HEK293 (cell line): ENCODE data around the gene LXN.

Experiments
- CTCF ChIA-PET: fragments of 350-600 bp; formaldehyde crosslinking; extraction: SDS; loops from one replicate; lab custom pipeline; 2021; ENCODE audit warnings: antibody characterized with exemption; lab: Yijun Ruan, JAX
- POLR2A ChIA-PET: fragments of 300-600 bp; formaldehyde crosslinking; extraction: SDS; loops from one replicate; lab custom pipeline; 2020; ENCODE audit warnings: antibody characterized with exemption, inconsistent platforms; lab: Yijun Ruan, JAX
- H3K27ac ChIP-seq: fragments of 200-500 bp; sonication (Bioruptor generic); 2 replicates; pipeline ENCODE4 v1.5.1; 2014; ENCODE audit warnings: low read depth, low read length, control low read depth, inconsistent platforms; ENCODE audit errors: extremely low read depth
- H3K36me3 ChIP-seq, 2 experiments: fragments of 200-500 bp in 1 of 2; sonication (Bioruptor generic) in 1 of 2; 1 replicate in 1 of 2; 2 replicates in 1 of 2; pipeline ENCODE4 v1.5.1; 2014 to 2017; ENCODE audit warnings: inconsistent platforms in 2 of 2, low read length in 2 of 2; ENCODE audit not compliant: control insufficient read depth in 2 of 2, insufficient read depth in 1 of 2
- H3K4me1 ChIP-seq: fragments of 200-500 bp; sonication (Bioruptor generic); 2 replicates; pipeline ENCODE4 v1.5.1; 2014; ENCODE audit warnings: mild to moderate bottlenecking, low read length, inconsistent platforms; ENCODE audit not compliant: control insufficient read depth, insufficient read depth
- H3K4me3 ChIP-seq: 2 replicates; pipeline ENCODE4 v1.5.1; 2011; ENCODE audit warnings: low read depth, mild to moderate bottlenecking, control low read depth, low read length, moderate library complexity
- H3K9me3 ChIP-seq: fragments of 200-500 bp; sonication (Bioruptor generic); 2 replicates; pipeline ENCODE4 v1.5.1; 2014; ENCODE audit warnings: low read depth, low read length, inconsistent platforms; ENCODE audit not compliant: control insufficient read depth, insufficient read depth
- GLI4 ChIP-seq: fragments of 450-650 bp; formaldehyde crosslinking; IDR thresholded peaks from 2 replicates; pipeline ENCODE4 v1.5.1; 2016; ENCODE audit warnings: missing biosample characterization, missing genetic modification characterization
- HOXA7 ChIP-seq: sonication (generic); formaldehyde crosslinking; IDR thresholded peaks from 2 replicates; pipeline ENCODE4 v1.8.1; 2022; ENCODE audit warnings: missing genetic modification reagents, borderline replicate concordance
- RBAK ChIP-seq: fragments of 450-650 bp; formaldehyde crosslinking; IDR thresholded peaks from 2 replicates; pipeline ENCODE4 v1.5.1; 2016; ENCODE audit warnings: missing biosample characterization, missing genetic modification characterization
- REST ChIP-seq: fragments of 450-650 bp; formaldehyde crosslinking; IDR thresholded peaks from 2 replicates; pipeline ENCODE4 v1.5.1; 2016; ENCODE audit warnings: missing biosample characterization, missing genetic modification characterization
- TSHZ1 ChIP-seq: fragments of 450-650 bp; formaldehyde crosslinking; IDR thresholded peaks from 2 replicates; pipeline ENCODE4 v1.5.1; 2016; ENCODE audit warnings: missing biosample characterization, missing genetic modification characterization, borderline replicate concordance
- ZNF16 ChIP-seq: fragments of 450-650 bp; formaldehyde crosslinking; IDR thresholded peaks from 2 replicates; pipeline ENCODE4 v1.5.1; 2016; ENCODE audit warnings: low read depth, missing biosample characterization, missing genetic modification characterization
- ZNF2 ChIP-seq: fragments of 450-650 bp; formaldehyde crosslinking; IDR thresholded peaks from 2 replicates; pipeline ENCODE4 v1.5.1; 2016; ENCODE audit warnings: missing biosample characterization, missing genetic modification characterization
- ZNF248 ChIP-seq: fragments of 450-650 bp; formaldehyde crosslinking; IDR thresholded peaks from 2 replicates; pipeline ENCODE4 v1.5.1; 2017; ENCODE audit warnings: missing biosample characterization, missing genetic modification characterization
- ZNF423 ChIP-seq: fragments of 450-650 bp; formaldehyde crosslinking; IDR thresholded peaks from 2 replicates; pipeline ENCODE4 v1.5.1; 2016; ENCODE audit warnings: missing biosample characterization, missing genetic modification characterization
- ZNF426 ChIP-seq: fragments of 450-650 bp; formaldehyde crosslinking; IDR thresholded peaks from 2 replicates; pipeline ENCODE4 v1.5.1; 2017; ENCODE audit warnings: missing biosample characterization, missing genetic modification characterization, mild to moderate bottlenecking, inconsistent platforms, moderate library complexity
- ZNF488 ChIP-seq: fragments of 450-650 bp; formaldehyde crosslinking; IDR thresholded peaks from 2 replicates; pipeline ENCODE4 v1.5.1; 2016; ENCODE audit warnings: missing biosample characterization, missing genetic modification characterization
- ZNF549 ChIP-seq: fragments of 450-650 bp; IDR thresholded peaks from 2 replicates; pipeline ENCODE4 v1.5.1; 2018; ENCODE audit warnings: missing biosample characterization, missing genetic modification characterization, mild to moderate bottlenecking, inconsistent platforms, moderate library complexity
- ZNF558 ChIP-seq: fragments of 450-650 bp; formaldehyde crosslinking; IDR thresholded peaks from 2 replicates; pipeline ENCODE4 v1.5.1; 2016; ENCODE audit warnings: missing biosample characterization, missing genetic modification characterization
- ZNF561 ChIP-seq: fragments of 450-650 bp; IDR thresholded peaks from 2 replicates; pipeline ENCODE4 v1.5.1; 2018; ENCODE audit warnings: missing biosample characterization, missing genetic modification characterization, borderline replicate concordance
- ZNF629 ChIP-seq: fragments of 450-650 bp; formaldehyde crosslinking; IDR thresholded peaks from 2 replicates; pipeline ENCODE4 v1.5.1; 2017; ENCODE audit warnings: missing biosample characterization, missing genetic modification characterization
- ZNF654 ChIP-seq: fragments of 450-650 bp; formaldehyde crosslinking; IDR thresholded peaks from 2 replicates; pipeline ENCODE4 v1.5.1; 2016; ENCODE audit warnings: low read depth, missing biosample characterization, missing genetic modification characterization
- ZNF660 ChIP-seq: fragments of 450-650 bp; IDR thresholded peaks from 2 replicates; pipeline ENCODE4 v1.5.1; 2018; ENCODE audit warnings: missing biosample characterization, mild to moderate bottlenecking, missing genetic modification characterization
- ZNF701 ChIP-seq: fragments of 450-650 bp; formaldehyde crosslinking; IDR thresholded peaks from 2 replicates; pipeline ENCODE4 v1.5.1; 2016; ENCODE audit warnings: missing biosample characterization, missing genetic modification characterization
- ZSCAN23 ChIP-seq: fragments of 450-650 bp; formaldehyde crosslinking; IDR thresholded peaks from 2 replicates; pipeline ENCODE4 v1.5.1; 2016; ENCODE audit warnings: missing biosample characterization, missing genetic modification characterization
- ZXDB ChIP-seq: fragments of 450-650 bp; formaldehyde crosslinking; IDR thresholded peaks from 2 replicates; pipeline ENCODE4 v1.5.1; 2016; ENCODE audit warnings: missing biosample characterization, missing genetic modification characterization

The LXN gene

GRCh38 chr3:158658889-158659288 lies 13.6 kb downstream of the LXN start (continued):
- TF ChIP-seq ZSCAN23 (tag by site-specific recombination) (no peak), ZNF423 (tag by site-specific recombination) (no peak), ZNF629 (tag by site-specific recombination) (no peak)

GRCh38 chr3:158652463-158652862 lies 20.0 kb downstream of the LXN start:
- peaks cover 20 to 83% of the 10 kb centered on the region in 2 experiments for H3K36me3 ChIP-seq
- H3K4me1 ChIP-seq, result no peaks in the 10 kb centered on the region
- no peak overlapping the region for H3K27ac ChIP-seq
- ChIA-PET POLR2A (no interaction called here), CTCF (interaction anchor here (1.7 kb wide), 1 partner anchor 8 kb away, joined by 4 read pairs; no protein-coding TSS in a partner anchor)
- no peaks in the 10 kb centered on the region for H3K9me3 ChIP-seq
- TF ChIP-seq ZNF426 (tag by site-specific recombination) (no peak), ZNF488 (no peak), RBAK (tag by site-specific recombination) (no peak), ZNF701 (tag by site-specific recombination) (no peak), GLI4 (tag by site-specific recombination) (no peak), ZNF561 (tag by site-specific recombination) (no peak), HOXA7 (no peak), ZNF549 (tag by site-specific recombination) (no peak), ZNF248 (tag by site-specific recombination) (no peak), ZXDB (no peak), ZNF660 (tag by site-specific recombination) (no peak), ZNF558 (tag by site-specific recombination) (no peak), TSHZ1 (tag by site-specific recombination) (no peak), ZNF654 (no peak), ZNF2 (tag by site-specific recombination) (no peak), ZNF16 (tag by site-specific recombination) (no peak), REST (tag by site-specific recombination) (no peak)
- no peak overlapping the region for H3K4me3 ChIP-seq
